OCI-LY7 (cell line): ENCODE data around the gene PHACTR2. TPM values are rescaled to one million over a fixed set of nuclear protein-coding genes. Genes with fewer than 3 reads are reported as not detected.
A peak's percentile ranks its signal among the peaks of the same experiment; 100 is the strongest.
"Not testable (repeated sequence)": the region's sequence is repeated elsewhere in the genome, so short reads cannot be mapped to it uniquely, and the experiment has no call there.

Source experiments
- Bru-seq: library from RNA; stranded (reverse); fragments of 400-500 nt; gene quantifications from one replicate; lab custom pipeline; 2021; lab: Mats Ljungman, UMichigan
- BruChase-seq, 2 experiments: library from RNA; stranded (reverse); fragments of 400-500 nt; gene quantifications; one replicate each; lab custom pipeline; 2021; lab: Mats Ljungman, UMichigan
- BruUV-seq: library from RNA; stranded (reverse); fragments of 400-500 nt; replicated peaks from 2 replicates; lab custom pipeline; 2021; lab: Mats Ljungman, UMichigan
- CTCF ChIA-PET: fragments of 300-600 bp; sonication (Branson Sonifier 250); formaldehyde crosslinking; loops from one replicate; lab custom pipeline; 2022; ENCODE audit warnings: antibody characterized with exemption; ENCODE audit not compliant: unreplicated experiment; lab: Charles Lee
- POLR2A ChIA-PET: fragments of 300-600 bp; sonication (Branson Sonifier 250); formaldehyde crosslinking; loops from one replicate; lab custom pipeline; 2022; ENCODE audit warnings: antibody characterized with exemption; lab: Charles Lee
- DNase-seq: peaks from one replicate; pipeline ENCODE4 v3.0.0-alpha.2; 2015; ENCODE audit warnings: low spot score
- H2AFZ ChIP-seq: fragments of 200-600 bp; sonication (generic), shearing (Covaris generic); 2 replicates; pipeline ENCODE4 v1.6.1; 2014; ENCODE audit warnings: mild to moderate bottlenecking, antibody characterized with exemption, low read length, moderate library complexity
- H3K27ac ChIP-seq: fragments of 200-600 bp; sonication (generic); 2 replicates; pipeline ENCODE4 v1.5.1; 2014; ENCODE audit warnings: mixed run types, low read depth, mild to moderate bottlenecking, moderate library complexity, low read length, inconsistent platforms; ENCODE audit not compliant: poor library complexity, severe bottlenecking
- H3K36me3 ChIP-seq: fragments of 200-600 bp; sonication (generic); 2 replicates; pipeline ENCODE4 v1.6.1; 2014; ENCODE audit warnings: mild to moderate bottlenecking, antibody characterized with exemption, low read length, moderate library complexity, mixed read lengths; ENCODE audit not compliant: insufficient read depth
- H3K4me1 ChIP-seq: fragments of 200-600 bp; sonication (generic); 2 replicates; pipeline ENCODE4 v1.5.1; 2014; ENCODE audit warnings: mild to moderate bottlenecking, low read length; ENCODE audit not compliant: insufficient read depth, poor library complexity, severe bottlenecking
- H3K4me2 ChIP-seq: fragments of 200-600 bp; sonication (generic); 2 replicates; pipeline ENCODE4 v1.6.1; 2014; ENCODE audit warnings: mild to moderate bottlenecking, low read length
- H3K4me3 ChIP-seq: fragments of 200-600 bp; sonication (generic); 2 replicates; pipeline ENCODE4 v1.5.1; 2014; ENCODE audit warnings: mild to moderate bottlenecking, low read depth, low read length; ENCODE audit not compliant: poor library complexity, severe bottlenecking
- H3K79me2 ChIP-seq: fragments of 200-600 bp; sonication (generic); 2 replicates; pipeline ENCODE4 v1.6.1; 2016; ENCODE audit warnings: low read depth, mild to moderate bottlenecking, low read length, moderate library complexity, mixed read lengths; ENCODE audit not compliant: insufficient read depth
- H3K9me2 ChIP-seq: fragments of 200-600 bp; sonication (generic); 2 replicates; pipeline ENCODE4 v1.6.1; 2016; ENCODE audit warnings: mild to moderate bottlenecking, low read length, mixed read lengths; ENCODE audit not compliant: insufficient read depth
- H3K9me3 ChIP-seq: fragments of 200-600 bp; sonication (generic); 2 replicates; pipeline ENCODE4 v1.6.1; 2014; ENCODE audit warnings: mild to moderate bottlenecking, mixed run types, low read length, mixed read lengths
- H4K20me1 ChIP-seq: fragments of 200-600 bp; sonication (generic); 2 replicates; pipeline ENCODE4 v1.6.1; 2014; ENCODE audit warnings: mild to moderate bottlenecking, antibody characterized with exemption, low read length, moderate library complexity, mixed read lengths; ENCODE audit not compliant: insufficient read depth
- EZH2phosphoT487 ChIP-seq: fragments of 200-600 bp; sonication (generic); IDR thresholded peaks from 2 replicates; pipeline ENCODE4 v1.6.1; 2018; ENCODE audit warnings: low read depth, borderline replicate concordance, mild to moderate bottlenecking, mixed run types, antibody characterized with exemption, low read length, moderate library complexity, mixed read lengths
- intact Hi-C: fragments of 100-400 bp; cut with micrococcal nuclease; formaldehyde crosslinking; loops from one replicate; pipeline ENCODE4 v1.10.0; 2022; ENCODE audit not compliant: unreplicated experiment
- long read RNA-seq: library from polyadenylated mRNA; stranded (forward); transcript quantifications from one replicate; pipeline ENCODE4 v2.0.0, GENCODE V29; 2022
- total RNA-seq, 2 experiments: library from RNA; depleted of rRNA in 1 of 2; stranded (reverse); fragments of >200 nt in 1 of 2; shearing (Covaris generic) in 1 of 2; gene quantifications; 2 replicates each; pipeline ENCODE4 v1.2.3, GENCODE V29; 2014 to 2022
- TF ChIP-seq, protein P1 (sequence below): fragments of 200-600 bp; sonication (generic); conservative IDR thresholded peaks from 2 replicates; pipeline ENCODE4 v1.5.1; 2014; ENCODE audit warnings: mild to moderate bottlenecking, antibody characterized with exemption, low read length, moderate library complexity, mixed read lengths

The PHACTR2 gene
- total RNA-seq (2014; rRNA removed; shearing (Covaris generic)) (0.03 and 0.06 TPM in 2 replicates), total RNA-seq (2022) (3.7 and 5.4 TPM in 2 replicates), Bru-seq, nascent RNA (percentile 40 among the genes with signal in this experiment), BruChase-seq, experiment 1, labeled RNA remaining after a 6-hour chase (percentile 43 among the genes with signal in this experiment), BruChase-seq, experiment 2, labeled RNA remaining after a 2-hour chase (percentile 42 among the genes with signal in this experiment)
- long read RNA-seq, partial matches to known transcripts, result 1 of 2 reads
- long read RNA-seq, other reads (novel, unspliced or antisense), result 0 of 2 reads

DNA sequence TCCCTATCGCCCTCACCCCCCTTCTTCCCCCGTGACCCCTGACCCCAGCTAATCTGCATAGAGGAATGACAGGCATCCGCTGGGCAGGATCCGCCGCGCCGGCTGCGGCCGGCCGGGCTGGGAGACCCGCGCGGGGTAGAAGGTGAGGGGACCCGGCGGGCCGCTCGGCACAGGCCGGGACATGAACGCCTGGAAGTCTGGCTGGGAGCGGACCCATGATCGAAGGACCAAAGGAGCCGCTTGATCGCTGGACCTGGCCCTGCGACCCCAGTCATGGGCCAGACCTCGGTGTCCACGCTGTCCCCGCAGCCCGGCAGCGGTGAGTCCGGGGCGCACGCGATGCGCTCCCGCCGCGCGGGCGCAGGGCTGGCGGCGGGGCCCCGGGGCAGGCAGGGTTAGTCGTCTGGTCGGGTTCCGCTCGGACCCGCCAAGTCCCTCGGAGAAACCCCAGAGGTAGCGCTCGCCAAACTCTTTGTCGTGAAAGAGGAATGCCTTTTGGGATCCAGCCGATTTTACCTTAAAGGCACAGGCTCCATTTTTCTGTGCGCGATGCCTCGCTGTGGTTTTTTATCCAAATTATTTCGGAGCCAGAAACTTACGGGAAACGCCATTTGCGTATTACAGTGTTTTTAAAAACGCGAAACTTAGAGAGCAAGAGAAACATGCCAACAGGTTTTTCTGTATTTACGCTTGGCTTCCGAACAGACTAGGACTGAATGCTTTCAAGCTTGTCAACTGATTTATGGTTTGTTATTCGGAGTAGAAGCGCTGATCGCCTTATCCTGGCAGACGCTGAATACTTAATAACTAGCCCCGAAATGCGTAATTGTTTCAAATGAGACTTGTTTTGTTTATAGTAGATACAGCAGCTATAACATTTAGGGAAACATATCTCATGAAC, at the start of gene PHACTR2:
PHACTR2 (plus strand) TSS at position 75 of the 901 bp plus-strand sequence; CDS start at position 274, 199 bp downstream.
- H3K4me3 ChIP-seq, result no peak within 1 kb of the TSS
- H3K4me2 ChIP-seq, result no peak within 1 kb of the TSS
- no peaks in the 10 kb centered on the region for H3K79me2 ChIP-seq
- no peak within 1 kb of the TSS for H2AFZ ChIP-seq
- H3K9me2 ChIP-seq, result no peaks in the 10 kb centered on the region
- H3K4me1 ChIP-seq, result no peaks in the 10 kb centered on the region
- intact Hi-C loops, result no loop called here
- POLR2A ChIA-PET, result no interaction called here
- DNase-seq, result no peak
- no peaks in the 10 kb centered on the region for H3K36me3 ChIP-seq
- H3K9me3 ChIP-seq, result 0 out of 2 replicates have a peak, but pooled peaks cover 5% of the 10 kb centered on the region
- BruUV-seq, result no TSS peak
- TF ChIP-seq, protein P1, sequence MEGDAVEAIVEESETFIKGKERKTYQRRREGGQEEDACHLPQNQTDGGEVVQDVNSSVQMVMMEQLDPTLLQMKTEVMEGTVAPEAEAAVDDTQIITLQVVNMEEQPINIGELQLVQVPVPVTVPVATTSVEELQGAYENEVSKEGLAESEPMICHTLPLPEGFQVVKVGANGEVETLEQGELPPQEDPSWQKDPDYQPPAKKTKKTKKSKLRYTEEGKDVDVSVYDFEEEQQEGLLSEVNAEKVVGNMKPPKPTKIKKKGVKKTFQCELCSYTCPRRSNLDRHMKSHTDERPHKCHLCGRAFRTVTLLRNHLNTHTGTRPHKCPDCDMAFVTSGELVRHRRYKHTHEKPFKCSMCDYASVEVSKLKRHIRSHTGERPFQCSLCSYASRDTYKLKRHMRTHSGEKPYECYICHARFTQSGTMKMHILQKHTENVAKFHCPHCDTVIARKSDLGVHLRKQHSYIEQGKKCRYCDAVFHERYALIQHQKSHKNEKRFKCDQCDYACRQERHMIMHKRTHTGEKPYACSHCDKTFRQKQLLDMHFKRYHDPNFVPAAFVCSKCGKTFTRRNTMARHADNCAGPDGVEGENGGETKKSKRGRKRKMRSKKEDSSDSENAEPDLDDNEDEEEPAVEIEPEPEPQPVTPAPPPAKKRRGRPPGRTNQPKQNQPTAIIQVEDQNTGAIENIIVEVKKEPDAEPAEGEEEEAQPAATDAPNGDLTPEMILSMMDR, result no peak
- no peak for TF ChIP-seq EZH2phosphoT487
- no peaks in the 10 kb centered on the region for H4K20me1 ChIP-seq
- H3K27ac ChIP-seq, result no peak within 1 kb of the TSS
- CTCF ChIA-PET, result no interaction called here

DNA sequence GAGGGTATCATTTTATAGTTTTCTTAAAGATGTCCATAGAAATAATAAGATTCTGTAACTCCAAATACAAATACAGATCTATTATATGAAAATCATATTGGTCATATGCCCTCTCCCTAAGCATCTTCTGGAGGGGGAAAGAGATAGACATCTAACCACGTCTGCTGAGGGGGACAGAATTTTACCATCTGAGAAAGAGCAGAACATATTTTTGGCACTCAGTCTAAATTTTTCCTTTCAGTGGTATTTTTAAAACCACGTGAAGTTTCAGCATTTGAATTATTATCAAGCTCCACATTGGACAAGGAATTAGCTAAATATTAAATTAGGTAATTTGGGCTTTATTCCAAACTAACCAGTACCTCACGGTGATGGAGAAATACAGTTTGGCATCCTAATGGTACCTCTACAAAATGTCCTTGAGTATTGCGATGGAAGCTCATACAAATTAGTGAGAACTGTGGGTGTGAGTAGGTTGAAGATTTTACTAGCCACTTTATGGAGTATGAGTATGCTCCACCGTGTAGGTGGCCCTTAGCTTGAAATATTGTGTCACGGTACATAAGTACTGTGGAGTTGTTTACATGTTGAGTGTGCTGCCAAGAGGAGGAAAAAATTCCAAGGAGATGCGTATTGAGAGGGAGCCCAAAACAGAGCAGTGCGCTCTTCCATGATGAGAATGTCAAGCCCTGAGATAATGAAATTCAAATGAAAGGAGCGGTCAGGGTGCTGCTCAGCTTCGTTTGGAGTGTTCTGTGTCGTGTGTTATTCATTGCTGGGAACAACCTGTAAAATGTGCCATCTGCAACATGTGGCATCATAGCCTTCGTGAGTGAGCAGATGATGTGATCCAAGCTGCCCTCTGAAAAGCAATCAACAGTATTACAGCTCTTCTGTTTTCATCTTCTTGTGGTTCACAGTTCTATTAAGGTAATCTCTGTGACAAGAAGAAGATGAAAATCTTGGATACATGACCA, 48.4 kb upstream of the PHACTR2 start:
- intact Hi-C loops, result no loop called here
- Histone ChIP-seq H3K4me3 (no peak overlapping the region), H3K36me3 (no peaks in the 10 kb centered on the region), H3K4me2 (no peak overlapping the region), H2AFZ (no peak overlapping the region), H3K27ac (no peak overlapping the region), H4K20me1 (no peaks in the 10 kb centered on the region), H3K79me2 (no peaks in the 10 kb centered on the region), H3K9me3 (no peaks in the 10 kb centered on the region), H3K4me1 (no peaks in the 10 kb centered on the region), H3K9me2 (no peaks in the 10 kb centered on the region)
- BruUV-seq, result no TSS peak
- ChIA-PET POLR2A (no interaction called here), CTCF (no interaction called here)
- no peak for DNase-seq
- TF ChIP-seq, protein P1, result no peak
- no peak for TF ChIP-seq EZH2phosphoT487

DNA sequence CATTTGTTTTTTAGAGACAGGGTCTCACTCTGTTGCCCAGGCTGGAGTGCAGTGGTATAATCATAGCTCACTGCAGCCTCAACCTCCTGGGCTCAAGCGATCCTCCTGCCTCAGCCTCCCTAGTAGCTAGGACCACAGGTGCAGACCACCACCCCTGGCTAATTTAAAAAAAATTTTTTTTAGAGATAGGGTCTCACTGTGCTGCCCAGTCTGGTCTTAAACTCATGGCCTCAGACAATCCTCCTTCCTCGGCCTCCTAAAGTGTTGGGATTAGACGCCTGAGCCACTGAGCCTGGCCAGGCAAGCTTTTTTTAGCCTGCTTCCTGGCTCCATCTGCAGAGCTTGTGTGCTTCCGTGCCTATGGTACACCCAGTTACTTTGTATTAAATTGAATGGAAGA, 46.6 kb upstream of the PHACTR2 start:
- H3K27ac ChIP-seq, BruUV-seq, CTCF ChIA-PET, H3K4me2 ChIP-seq, H3K79me2 ChIP-seq, H3K36me3 ChIP-seq, H4K20me1 ChIP-seq, DNase-seq, H3K4me3 ChIP-seq, POLR2A ChIA-PET, intact Hi-C loops, H2AFZ ChIP-seq, H3K4me1 ChIP-seq, H3K9me2 ChIP-seq, H3K9me3 ChIP-seq: not testable (repeated sequence)
